ENCODE data around the gene ZNF594.

- TF ChIP-seq CTCF (conservative IDR thresholded peaks at IDR 0.05 in 1 of 2, IDR thresholded peaks at IDR 0.05 in 1 of 2; ENCODE audit: extremely low read depth in 1 of 2, insufficient read depth in 1 of 2, low read depth in 1 of 2, low read length in 2 of 2) (peak; percentile 55 to 80), EZH2 (IDR thresholded peaks at IDR 0.05; ENCODE audit: borderline replicate concordance, low read length) (no peak)
Observed at GRCh38 chr17:5191541-5192417, at the start of gene ZNF594.
